Measurements from ENCODE around the gene LRRC47. TPM values are rescaled to one million over a fixed set of nuclear protein-coding genes. Genes with fewer than 3 reads are reported as not detected.
A peak's percentile ranks its signal among the peaks of the same experiment; 100 is the strongest.

The LRRC47 gene
- total and polyA plus RNA-seq, 2 of the 8 experiments (the other 6 are each of a cell fraction or from before 2014, with no cell fraction given), result 38.3 to 82.4 TPM

GRCh38 chr1:3746830-3747521, 49.3 kb downstream of the LRRC47 start (continued):
- no peak for TF ChIP-seq SIX5 (IDR thresholded peaks at IDR 0.05; ENCODE audit: low read depth, low read length)
- no peak for TF ChIP-seq POLR2AphosphoS5 (IDR thresholded peaks at IDR 0.05; ENCODE audit: low read depth, low read length)
- peak; percentile 38; the same call in 1 of the 2 replicates for TF ChIP-seq RBBP5 (IDR thresholded peaks at IDR 0.05; ENCODE audit: borderline replicate concordance, low read depth, low read length)
- no peak for TF ChIP-seq ATF2 (IDR thresholded peaks at IDR 0.05; ENCODE audit: low read length)
- TF ChIP-seq SUZ12 (IDR thresholded peaks at IDR 0.05; ENCODE audit: low read length), result no peak
- TF ChIP-seq TAF7 (optimal IDR thresholded peaks at IDR 0.05; ENCODE audit: borderline replicate concordance, low read depth, low read length), result peak; percentile 37
- no peak for TF ChIP-seq KDM1A (IDR thresholded peaks at IDR 0.05; ENCODE audit: borderline replicate concordance, low read length)
- TF ChIP-seq SP4 (IDR thresholded peaks at IDR 0.05; ENCODE audit: low read length), result no peak
- TF ChIP-seq EGR1 (IDR thresholded peaks at IDR 0.05; ENCODE audit: borderline replicate concordance, low read depth, low read length), result no peak
- no peak for TF ChIP-seq TEAD4 (IDR thresholded peaks at IDR 0.05; ENCODE audit: low read depth, low read length)
- TF ChIP-seq TBP (IDR thresholded peaks at IDR 0.05; ENCODE audit: low read depth, low read length), result peak; percentile 32; the same call in 1 of the 2 replicates
- no peak for TF ChIP-seq SAP30 (IDR thresholded peaks at IDR 0.05; ENCODE audit: insufficient read depth, insufficient replicate concordance, low read length)
- TF ChIP-seq GABPA (IDR thresholded peaks at IDR 0.05; ENCODE audit: borderline replicate concordance, insufficient read depth, low read length), result peak; percentile 88
- no peak for TF ChIP-seq SP1 (IDR thresholded peaks at IDR 0.05; ENCODE audit: low read depth, low read length)
- TF ChIP-seq POLR2A (IDR thresholded peaks at IDR 0.05; ENCODE audit: control extremely low read depth in 1 of 2, low read depth in 2 of 2, low read length in 2 of 2), result peak in 1 of 2 experiments; percentile 65; a peak in 1 of 3 replicates
- TF ChIP-seq ZNF274 (IDR thresholded peaks at IDR 0.05; ENCODE audit: borderline replicate concordance, extremely low read depth, low read length), result no peak
- peak; percentile 79 for TF ChIP-seq PHF8 (conservative IDR thresholded peaks at IDR 0.05; ENCODE audit: low read depth, low read length)
- TF ChIP-seq CREB1 (IDR thresholded peaks at IDR 0.05), result no peak
- TF ChIP-seq BRCA1 (IDR thresholded peaks at IDR 0.05; ENCODE audit: low read depth, low read length), result no peak
- TF ChIP-seq JUND (IDR thresholded peaks at IDR 0.05; ENCODE audit: low read length), result no peak
- TF ChIP-seq KDM4A (IDR thresholded peaks at IDR 0.05; ENCODE audit: low read depth, low read length, severe bottlenecking), result peak; percentile 82

Data from H1 (cell line).